Type B pancreatic cell (in vitro differentiated cells): ENCODE measurements around the gene ARG2. TPM values are rescaled to one million over a fixed set of nuclear protein-coding genes. Genes with fewer than 3 reads are reported as not detected.

Experiments
- DNase-seq: peaks from one replicate; pipeline ENCODE4 v3.0.0; 2021; ENCODE audit warnings: mixed read lengths; ENCODE audit not compliant: unreplicated experiment; ENCODE audit errors: extremely low spot score
- H3K27ac Mint-ChIP-seq: 2 replicates; pipeline ENCODE4 v1.8.0; 2021; ENCODE audit warnings: mild to moderate bottlenecking, mixed read lengths
- H3K27me3 Mint-ChIP-seq: 2 replicates; pipeline ENCODE4 v1.8.0; 2021; ENCODE audit warnings: mixed read lengths
- H3K36me3 Mint-ChIP-seq: 2 replicates; pipeline ENCODE4 v1.8.0; 2021; ENCODE audit warnings: mixed read lengths
- H3K4me1 Mint-ChIP-seq: one replicate; pipeline ENCODE4 v1.8.0; 2021; ENCODE audit warnings: mixed read lengths; ENCODE audit not compliant: unreplicated experiment
- H3K4me3 Mint-ChIP-seq: 2 replicates; pipeline ENCODE4 v1.8.0; 2021; ENCODE audit warnings: mild to moderate bottlenecking, mixed read lengths
- H3K9me3 Mint-ChIP-seq: 2 replicates; pipeline ENCODE4 v1.8.0; 2021; ENCODE audit warnings: mixed read lengths
- total RNA-seq: library from RNA; stranded (reverse); gene quantifications from 2 replicates; pipeline ENCODE4 v1.2.1, GENCODE V29; 2021; ENCODE audit warnings: low replicate concordance
- TF ChIP-seq, protein P1 (sequence below): fragments of 200-600 bp; sonication (generic); conservative IDR thresholded peaks from 2 replicates; pipeline ENCODE4 v1.5.0; 2021; ENCODE audit warnings: antibody characterized with exemption, mild to moderate bottlenecking

ARG2 gene
- total RNA-seq, 1 donor from 2014 or later = 18.2 TPM

DNA sequence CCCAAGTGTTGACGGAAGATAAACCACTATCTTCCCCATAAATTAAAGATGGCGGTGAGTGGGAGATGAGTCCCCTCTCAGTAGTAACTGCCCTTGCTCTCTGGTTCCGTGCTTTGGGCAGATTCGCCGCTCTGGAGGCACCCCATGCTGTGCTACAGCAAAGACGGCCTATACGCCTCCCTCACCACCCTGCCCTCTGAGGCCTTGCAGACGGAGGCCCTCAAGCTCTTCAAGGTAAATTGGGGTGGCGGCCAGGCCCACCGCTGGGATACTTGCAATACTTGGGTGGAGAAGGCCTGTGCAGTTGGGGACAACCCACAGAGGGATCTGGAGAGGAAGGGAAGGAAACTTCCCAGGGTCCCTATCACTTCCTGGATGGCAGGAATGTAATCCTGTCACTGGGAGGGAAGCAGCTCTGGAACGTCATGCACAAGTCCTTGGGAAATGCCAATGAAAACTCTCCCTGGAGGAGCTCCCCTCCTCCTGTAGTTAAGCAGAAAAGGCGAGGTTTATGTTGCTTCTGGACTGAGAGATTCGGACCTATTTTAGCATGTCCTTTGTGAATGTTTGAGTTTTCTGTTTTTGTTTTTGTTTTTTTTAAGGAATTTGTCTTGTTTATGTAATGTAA lies 42.4 kb upstream of the ARG2 start:
- Mint-ChIP-seq H3K4me1 (no peaks in the 10 kb centered on the region), H3K27ac (no peak overlapping the region), H3K9me3 (no peaks in the 10 kb centered on the region), H3K4me3 (no peak overlapping the region), H3K27me3 (no peaks in the 10 kb centered on the region), H3K36me3 (peaks cover 3% of the 10 kb centered on the region)
- DNase-seq = no peak
- TF ChIP-seq, protein P1, sequence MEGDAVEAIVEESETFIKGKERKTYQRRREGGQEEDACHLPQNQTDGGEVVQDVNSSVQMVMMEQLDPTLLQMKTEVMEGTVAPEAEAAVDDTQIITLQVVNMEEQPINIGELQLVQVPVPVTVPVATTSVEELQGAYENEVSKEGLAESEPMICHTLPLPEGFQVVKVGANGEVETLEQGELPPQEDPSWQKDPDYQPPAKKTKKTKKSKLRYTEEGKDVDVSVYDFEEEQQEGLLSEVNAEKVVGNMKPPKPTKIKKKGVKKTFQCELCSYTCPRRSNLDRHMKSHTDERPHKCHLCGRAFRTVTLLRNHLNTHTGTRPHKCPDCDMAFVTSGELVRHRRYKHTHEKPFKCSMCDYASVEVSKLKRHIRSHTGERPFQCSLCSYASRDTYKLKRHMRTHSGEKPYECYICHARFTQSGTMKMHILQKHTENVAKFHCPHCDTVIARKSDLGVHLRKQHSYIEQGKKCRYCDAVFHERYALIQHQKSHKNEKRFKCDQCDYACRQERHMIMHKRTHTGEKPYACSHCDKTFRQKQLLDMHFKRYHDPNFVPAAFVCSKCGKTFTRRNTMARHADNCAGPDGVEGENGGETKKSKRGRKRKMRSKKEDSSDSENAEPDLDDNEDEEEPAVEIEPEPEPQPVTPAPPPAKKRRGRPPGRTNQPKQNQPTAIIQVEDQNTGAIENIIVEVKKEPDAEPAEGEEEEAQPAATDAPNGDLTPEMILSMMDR = no peak

DNA sequence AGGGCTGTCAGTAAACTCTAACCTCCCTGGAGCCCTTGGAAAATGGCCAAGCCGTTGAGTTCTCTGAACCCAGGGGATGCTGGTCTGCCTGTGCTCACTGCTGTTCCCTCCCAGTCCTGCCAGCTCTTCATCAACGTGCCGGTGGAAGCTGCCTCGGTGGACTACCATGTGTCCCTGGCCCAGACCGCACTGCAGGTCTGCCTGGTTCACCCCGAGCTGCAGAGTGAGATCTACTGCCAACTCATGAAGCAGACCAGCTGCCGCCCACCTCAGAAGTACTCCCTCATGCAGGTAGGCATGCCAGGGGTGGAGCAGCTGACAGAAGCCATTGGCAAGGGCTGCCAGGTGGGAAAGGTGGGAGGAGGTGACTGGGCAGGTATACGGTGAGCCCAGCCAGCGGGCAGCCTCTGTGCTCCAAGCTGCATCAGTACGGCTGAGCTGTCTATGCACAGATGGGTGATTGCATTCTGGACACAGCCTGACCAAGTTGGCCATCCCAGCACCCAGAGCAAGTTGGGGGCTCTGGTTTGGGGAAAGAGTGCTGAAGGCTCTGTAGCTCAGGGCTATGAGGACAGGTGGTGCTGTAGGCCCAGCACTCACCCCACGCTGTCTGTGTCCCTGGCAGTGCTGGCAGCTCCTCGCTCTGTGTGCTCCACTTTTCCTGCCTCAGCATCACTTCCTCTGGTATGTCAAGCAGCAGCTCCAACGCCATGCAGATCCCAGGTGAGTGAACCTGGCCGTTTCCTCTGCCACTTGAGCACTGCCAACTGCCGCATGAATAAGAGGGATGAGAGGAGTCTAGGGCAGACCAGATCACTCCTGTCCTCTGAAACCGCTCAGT lies 41.6 kb upstream of the ARG2 start:
- H3K9me3 Mint-ChIP-seq = no peaks in the 10 kb centered on the region
- H3K27ac Mint-ChIP-seq = no peak overlapping the region
- H3K4me1 Mint-ChIP-seq = no peaks in the 10 kb centered on the region
- H3K36me3 Mint-ChIP-seq = peaks cover 3% of the 10 kb centered on the region
- H3K27me3 Mint-ChIP-seq = no peaks in the 10 kb centered on the region
- DNase-seq = no peak
- TF ChIP-seq, protein P1 = no peak
- H3K4me3 Mint-ChIP-seq = no peak overlapping the region

DNA sequence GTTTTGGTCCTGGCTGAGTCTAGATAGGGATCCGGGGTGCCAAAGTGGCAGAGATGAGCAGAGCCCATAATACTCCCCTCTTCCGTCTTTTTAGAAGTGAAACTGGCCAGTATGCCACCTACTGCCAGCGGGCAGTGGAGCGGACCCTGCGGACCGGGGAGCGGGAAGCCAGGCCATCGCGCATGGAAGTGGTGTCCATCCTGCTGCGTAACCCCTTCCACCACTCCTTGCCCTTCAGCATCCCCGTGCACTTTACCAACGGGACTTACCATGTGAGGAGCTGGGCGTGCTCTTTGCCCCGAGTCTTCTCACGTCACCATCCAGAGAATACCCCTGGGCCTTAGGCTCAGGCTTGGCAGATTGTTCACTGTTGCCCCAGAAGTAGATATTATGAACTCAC lies 40.7 kb upstream of the ARG2 start:
- no peak overlapping the region for H3K27ac Mint-ChIP-seq

DNA sequence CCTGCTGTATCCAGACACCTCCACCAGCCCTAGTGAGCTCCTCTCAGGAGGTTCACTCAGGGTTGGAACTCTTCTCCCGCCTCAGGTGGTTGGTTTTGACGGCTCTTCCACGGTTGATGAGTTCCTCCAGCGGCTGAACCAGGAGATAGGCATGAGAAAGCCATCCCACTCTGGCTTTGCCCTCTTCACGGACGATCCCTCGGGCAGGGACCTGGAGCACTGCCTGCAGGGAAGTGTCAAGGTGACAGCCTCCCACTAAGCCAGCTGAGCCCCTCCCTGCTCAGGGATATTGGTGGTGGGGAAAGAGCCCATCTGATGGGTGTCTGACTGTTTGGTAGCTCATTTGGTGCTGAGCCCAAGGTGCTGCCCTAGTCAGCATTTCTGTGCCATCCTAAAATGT lies 40.1 kb upstream of the ARG2 start:
- TF ChIP-seq, protein P1 = no peak
- no peak for DNase-seq
- Mint-ChIP-seq H3K9me3 (no peaks in the 10 kb centered on the region), H3K36me3 (no peaks in the 10 kb centered on the region), H3K27me3 (no peaks in the 10 kb centered on the region), H3K4me3 (no peak overlapping the region), H3K4me1 (no peaks in the 10 kb centered on the region), H3K27ac (no peak overlapping the region)

More for the DNA sequence above, 40.7 kb upstream of the ARG2 start:
- TF ChIP-seq, protein P1 = no peak
- H3K4me3 Mint-ChIP-seq = no peak overlapping the region
- H3K36me3 Mint-ChIP-seq = no peaks in the 10 kb centered on the region
- no peaks in the 10 kb centered on the region for H3K27me3 Mint-ChIP-seq
- DNase-seq = no peak
- no peaks in the 10 kb centered on the region for H3K4me1 Mint-ChIP-seq
- H3K9me3 Mint-ChIP-seq = no peaks in the 10 kb centered on the region

DNA sequence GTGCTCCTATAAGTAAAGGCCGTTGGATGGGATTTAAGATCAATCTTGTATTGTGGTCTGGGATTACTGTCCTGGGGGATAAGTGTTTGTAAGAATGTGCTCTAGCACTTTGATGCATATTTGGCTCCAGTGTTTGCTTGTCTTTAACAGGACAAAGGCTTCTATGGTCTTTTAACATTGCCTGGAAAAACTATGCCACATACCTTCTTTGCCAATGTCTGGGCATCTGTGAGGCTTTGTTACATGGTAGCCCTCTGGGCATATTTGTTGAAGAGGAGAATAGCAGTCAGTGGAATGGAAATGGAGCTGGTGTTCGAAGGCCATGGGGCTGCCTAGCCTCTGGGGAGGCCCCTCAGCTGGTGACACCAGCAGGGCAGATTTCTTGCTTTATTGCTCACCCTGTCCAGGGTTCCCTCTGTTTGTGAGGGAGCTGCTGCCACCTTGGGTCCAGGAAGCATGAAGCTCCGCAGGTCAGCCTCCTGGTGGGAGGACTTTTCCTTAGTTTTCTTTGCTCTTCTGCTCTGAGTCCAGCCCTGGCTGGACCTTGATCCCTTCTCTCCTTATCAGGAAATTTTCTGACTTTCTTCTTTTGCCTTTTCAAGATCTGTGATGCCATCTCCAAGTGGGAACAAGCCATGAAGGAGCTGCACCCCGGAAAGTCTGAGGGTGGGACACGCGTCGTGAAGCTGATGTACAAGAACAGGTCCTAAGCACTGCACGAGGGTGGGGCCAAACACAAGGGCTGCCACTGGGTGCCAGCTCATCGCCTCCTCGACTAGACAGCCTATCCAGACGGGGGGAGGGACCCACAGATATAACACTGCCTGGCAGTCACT lies 39.2 kb upstream of the ARG2 start:
- TF ChIP-seq, protein P1 = no peak
- no peaks in the 10 kb centered on the region for H3K4me1 Mint-ChIP-seq
- H3K9me3 Mint-ChIP-seq = no peaks in the 10 kb centered on the region
- H3K36me3 Mint-ChIP-seq = no peaks in the 10 kb centered on the region
- no peaks in the 10 kb centered on the region for H3K27me3 Mint-ChIP-seq
- H3K27ac Mint-ChIP-seq = no peak overlapping the region
- DNase-seq = no peak
- H3K4me3 Mint-ChIP-seq = no peak overlapping the region
